HG02763 (cell line): ENCODE results near the gene RBM19.
"Not testable (repeated sequence)": the region's sequence is repeated elsewhere in the genome, so short reads cannot be mapped to it uniquely, and the experiment has no call there.

Experiments
- ATAC-seq: cut with Tn5 transposase; IDR thresholded peaks from one replicate; pipeline ENCODE4 v1.9.1; 2021; ENCODE audit warnings: mild to moderate bottlenecking, moderate library complexity; ENCODE audit not compliant: unreplicated experiment

The RBM19 gene

GRCh38 chr12:113812411-113813228 is 153.5 kb downstream of the RBM19 start:
- no peak for ATAC-seq

GRCh38 chr12:113809462-113810220 is 156.5 kb downstream of the RBM19 start:
- not testable (repeated sequence) for ATAC-seq

GRCh38 chr12:113808095-113808951 is 157.8 kb downstream of the RBM19 start:
- no peak for ATAC-seq

GRCh38 chr12:113805673-113806072 is 160.5 kb downstream of the RBM19 start:
- no peak for ATAC-seq

- no peak for ATAC-seq
These were observed 161.0 kb downstream of the RBM19 start for GRCh38 chr12:113804961-113805600.

- ATAC-seq = no peak
These were observed 162.4 kb downstream of the RBM19 start for GRCh38 chr12:113803759-113804140.

GRCh38 chr12:113802966-113803758 is 163.0 kb downstream of the RBM19 start:
- no peak for ATAC-seq

GRCh38 chr12:113802000-113802749 is 163.9 kb downstream of the RBM19 start:
- no peak for ATAC-seq

- ATAC-seq = no peak
These were observed 165.9 kb downstream of the RBM19 start for GRCh38 chr12:113800201-113800600.

GRCh38 chr12:113798552-113798951 is 167.6 kb downstream of the RBM19 start:
- ATAC-seq = no peak

- no peak for ATAC-seq
These were observed 168.6 kb downstream of the RBM19 start for GRCh38 chr12:113797535-113797868.

- ATAC-seq = no peak
These were observed 169.1 kb downstream of the RBM19 start for GRCh38 chr12:113796852-113797534.

- ATAC-seq = no peak
These were observed 169.9 kb downstream of the RBM19 start for GRCh38 chr12:113796066-113796827.

- no peak for ATAC-seq
These were observed 170.7 kb downstream of the RBM19 start for GRCh38 chr12:113795445-113795844.

GRCh38 chr12:113794774-113795173 is 171.4 kb downstream of the RBM19 start:
- ATAC-seq = no peak

GRCh38 chr12:113793250-113793649 is 172.9 kb downstream of the RBM19 start:
- no peak for ATAC-seq

GRCh38 chr12:113792450-113792849 is 173.7 kb downstream of the RBM19 start:
- ATAC-seq = no peak
